K562 (cell line): ENCODE measurements around the gene PRICKLE4. TPM values are rescaled to one million over a fixed set of nuclear protein-coding genes. Genes with fewer than 3 reads are reported as not detected.

Experiments used
- ATAC-seq: fragments of 200-7000 bp; cut with Tn5 transposase; 3 replicates; pipeline ENCODE4 v1.9.1; 2020; ENCODE audit warnings: moderate library complexity
- BruUV-seq: library from RNA; stranded (reverse); fragments of 400-500 nt; replicated peaks from 2 replicates; lab custom pipeline; 2021; lab: Mats Ljungman, UMichigan
- CTCF ChIA-PET: fragments of 300-600 bp; formaldehyde crosslinking; extraction: SDS; loops from one replicate; lab custom pipeline; 2021; ENCODE audit warnings: low intra/inter-chr PET ratio; lab: Yijun Ruan, JAX
- POLR2A ChIA-PET: fragments of 300-600, 350-650 bp; sonication (Branson Sonifier 250); formaldehyde crosslinking; extraction: SDS; loops from one replicate; lab custom pipeline; 2021; ENCODE audit warnings: antibody characterized with exemption, inconsistent platforms; lab: Yijun Ruan, JAX
- DNase-seq, 4 experiments: peaks; one replicate each; pipeline versions ENCODE4 v3.0.0 to v3.0.0-alpha.2; 2011 to 2018; ENCODE audit warnings: low spot score in 3 of 4, mixed read lengths in 3 of 4; ENCODE audit errors: extremely low read depth in 1 of 4
- FAIRE-seq: peaks from 2 replicates; lab custom pipeline; 2011; peaks lifted over from hg19 to GRCh38; lab: Jason Lieb, UNC
- H2AFZ ChIP-seq: 2 replicates; pipeline ENCODE4 v1.6.0; 2011; ENCODE audit warnings: low read depth, low read length, control low read depth, inconsistent platforms
- H3K27ac ChIP-seq: fragments of 200-600 bp; 3 replicates; pipeline ENCODE4 v1.8.0; 2011; ENCODE audit warnings: low read depth, mild to moderate bottlenecking, control low read depth, inconsistent platforms, low read length, moderate library complexity, mixed read lengths; ENCODE audit errors: extremely low read depth
- H3K27me3 ChIP-seq, 2 experiments: fragments of 300-600 bp in 1 of 2; 2 replicates in 1 of 2; 3 replicates in 1 of 2; pipeline versions ENCODE4 v1.6.0 to v1.8.0; 2011; ENCODE audit warnings: inconsistent platforms in 2 of 2, low read length in 2 of 2, mild to moderate bottlenecking in 1 of 2, mixed read lengths in 1 of 2, moderate library complexity in 1 of 2; ENCODE audit not compliant: control insufficient read depth in 2 of 2, insufficient read depth in 2 of 2
- H3K36me3 ChIP-seq: fragments of 300-600 bp; 3 replicates; pipeline ENCODE4 v1.8.0; 2011; ENCODE audit warnings: mild to moderate bottlenecking, low read length, inconsistent platforms; ENCODE audit not compliant: control insufficient read depth, insufficient read depth
- H3K4me1 ChIP-seq, 2 experiments: fragments of 200-600 bp in 1 of 2; replicated peaks in 1 of 2; 2 replicates in 1 of 2; 3 replicates in 1 of 2; pipeline versions ENCODE4 v1.5.1 to v1.8.0; 2011; ENCODE audit warnings: inconsistent platforms in 2 of 2, low read length in 2 of 2, mild to moderate bottlenecking in 1 of 2, mixed read lengths in 1 of 2, moderate library complexity in 1 of 2; ENCODE audit not compliant: control insufficient read depth in 2 of 2, insufficient read depth in 2 of 2
- H3K4me2 ChIP-seq: 2 replicates; pipeline ENCODE4 v1.6.1; 2011; ENCODE audit warnings: low read length, control low read depth, inconsistent platforms, mixed read lengths; ENCODE audit not compliant: insufficient read depth
- H3K4me3 ChIP-seq: fragments of 200-600 bp; sonication (generic), shearing (Covaris generic); 2 replicates; pipeline ENCODE4 v1.5.1; 2016; ENCODE audit warnings: control low read depth, inconsistent platforms
- H3K79me2 ChIP-seq: fragments of 200-600 bp; 3 replicates; pipeline ENCODE4 v1.8.0; 2011; ENCODE audit warnings: low read length, inconsistent platforms; ENCODE audit not compliant: control insufficient read depth, insufficient read depth
- H3K9ac ChIP-seq, 2 experiments: 2 replicates each; pipeline versions ENCODE4 v1.6.0 to v1.6.1; 2011; ENCODE audit warnings: low read depth in 2 of 2, low read length in 2 of 2, control low read depth in 1 of 2, inconsistent platforms in 1 of 2, mild to moderate bottlenecking in 1 of 2, mixed read lengths in 1 of 2; ENCODE audit not compliant: insufficient read depth in 1 of 2
- H3K9me1 ChIP-seq: one replicate; pipeline ENCODE4 v1.6.0; 2011; ENCODE audit warnings: inconsistent platforms, mild to moderate bottlenecking, low read length, moderate library complexity; ENCODE audit not compliant: control insufficient read depth, insufficient read depth
- H3K9me3 ChIP-seq: replicated peaks from 2 replicates; pipeline ENCODE4 v1.5.1; 2011; ENCODE audit warnings: low read depth, low read length, inconsistent platforms; ENCODE audit not compliant: control insufficient read depth, insufficient read depth
- H4K20me1 ChIP-seq: replicated peaks from 2 replicates; pipeline ENCODE4 v1.6.1; 2011; ENCODE audit warnings: low read length, inconsistent platforms, mixed read lengths; ENCODE audit not compliant: control insufficient read depth, insufficient read depth
- MYNN ChIP-seq, 2 experiments: sonication (generic); formaldehyde crosslinking in 1 of 2; IDR thresholded peaks; 2 replicates each; pipeline versions ENCODE4 v1.5.0 to v1.6.1; 2016 to 2020; ENCODE audit warnings: antibody characterized with exemption in 1 of 2, missing genetic modification reagents in 1 of 2
- NFATC3 ChIP-seq: fragments of 450-650 bp; IDR thresholded peaks from 2 replicates; pipeline ENCODE4 v1.6.1; 2017; ENCODE audit warnings: mild to moderate bottlenecking
- NFE2L1 ChIP-seq: fragments of 450-650 bp; IDR thresholded peaks from 2 replicates; pipeline ENCODE4 v1.6.1; 2016; ENCODE audit warnings: missing genetic modification characterization, low read depth, mild to moderate bottlenecking, missing compliant biosample characterization, moderate library complexity, borderline replicate concordance
- PML ChIP-seq: IDR thresholded peaks from 2 replicates; pipeline ENCODE4 v1.6.1; 2012; ENCODE audit warnings: low read length, inconsistent platforms
- POLR2A ChIP-seq: fragments of 450-650 bp; conservative IDR thresholded peaks from 2 replicates; pipeline ENCODE4 v1.6.1; 2016
- POLR2AphosphoS5 ChIP-seq: IDR thresholded peaks from 2 replicates; pipeline ENCODE4 v1.6.1; 2011; ENCODE audit warnings: mild to moderate bottlenecking, low read depth, low read length, moderate library complexity; ENCODE audit not compliant: control insufficient read depth, insufficient read depth
- SRSF9 ChIP-seq: fragments of 200-400 bp; formaldehyde crosslinking; IDR thresholded peaks from 2 replicates; pipeline ENCODE4 v1.6.1; 2017; ENCODE audit warnings: low read depth, low read length, borderline replicate concordance
- whole genome bisulfite sequencing: fragments of 100-300 bp; shearing (Covaris generic); methylation state at CpG from one replicate; pipeline ENCODE4 v1.1.6; 2016; ENCODE audit warnings: low coverage, mixed read lengths; ENCODE audit not compliant: insufficient coverage; ENCODE audit errors: missing lambda C conversion rate; 5-methylcytosine and 5-hydroxymethylcytosine counted together
- in situ Hi-C: fragments of 300-500 bp; cut with MboI; formaldehyde crosslinking; loops from 4 replicates; pipeline ENCODE4 v1.15.0; 2018; ENCODE audit warnings: inconsistent platforms, mixed read lengths
- intact Hi-C: fragments of 100-400 bp; cut with micrococcal nuclease; formaldehyde crosslinking; loops from 2 replicates; pipeline ENCODE4 v1.14.2; 2022
- polyA plus RNA-seq, 8 experiments: library from polyadenylated mRNA; depleted of rRNA in 4 of 8; stranded (reverse) in 5 of 8; unstranded in 3 of 8; fragments of >200 nt; fragmentation: Nextera tagmentation in 2 of 8; fragmentation: Illumina TruSeq in 1 of 8; extraction: Ambion mirVana in 2 of 8; extraction: Trizol in 1 of 8; gene quantifications; 2 replicates each; pipeline versions ENCODE4 v1.2.1 to v1.2.3, GENCODE V29; 2011 to 2014; ENCODE audit warnings: inconsistent platforms in 1 of 8, missing spikeins in 1 of 8
- total RNA-seq, 7 experiments: library from RNA; depleted of rRNA in 6 of 7; stranded (reverse); fragments of >200 nt in 6 of 7; fragmentation: Illumina TruSeq in 2 of 7; extraction: Trizol in 2 of 7; gene quantifications; 2 replicates each; pipeline versions ENCODE4 v1.2.1 to v1.2.3, GENCODE V29; 2011 to 2021; ENCODE audit warnings: low replicate concordance in 1 of 7

Gene PRICKLE4
- total and polyA plus RNA-seq, 9 of the 15 experiments (the other 6 are each of a cell fraction or from before 2014, with no cell fraction given): 0.20 to 0.32 (median 0.27) TPM; not detected in 6

- peaks cover 37% of the 10 kb centered on the region for H3K79me2 ChIP-seq
- ChIA-PET POLR2A (interaction anchor here (0.5 to 7.1 kb wide), 5 partner anchors 8 to 312 kb away, joined by 3 to 37 read pairs (median 4); no protein-coding TSS in a partner anchor), CTCF (no interaction called here)
- intact Hi-C loops (no loop called here), in situ Hi-C loops (no loop called here)
- peaks cover 7 to 12% of the 10 kb centered on the region in 2 experiments; a peak in 4 of 5 replicates for H3K4me1 ChIP-seq
- H3K9ac ChIP-seq: no peak overlapping the region
- H4K20me1 ChIP-seq: peaks cover 5% of the 10 kb centered on the region; the same call in 1 of the 2 replicates
- FAIRE-seq (no peak), ATAC-seq (no peak), DNase-seq (no peak)
- no peak overlapping the region for H2AFZ ChIP-seq
- H3K4me2 ChIP-seq: no peak overlapping the region
- peaks cover 56% of the 10 kb centered on the region for H3K36me3 ChIP-seq
- no peaks in the 10 kb centered on the region for H3K9me3 ChIP-seq
- 93% methylated on average over 4 of the region's 4 CpGs for WGBS
- no peak overlapping the region for H3K27ac ChIP-seq
- no peaks in the 10 kb centered on the region for H3K27me3 ChIP-seq
- no peaks in the 10 kb centered on the region for H3K9me1 ChIP-seq
- no peak overlapping the region for H3K4me3 ChIP-seq
- TF ChIP-seq SRSF9 (no peak), POLR2A (peak; percentile 46), PML (peak; percentile 30; the same call in 1 of the 2 replicates), NFE2L1 (tag) (no peak), MYNN (IDR thresholded peaks at IDR 0.05) (0 out of 2 replicates have a peak, but pooled peaks have one; percentile 15), MYNN (CRISPR knock-in tag; IDR thresholded peaks at IDR 0.05) (no peak), NFATC3 (no peak), POLR2AphosphoS5 (peak; percentile 34; the same call in 1 of the 2 replicates)
- BruUV-seq: no TSS peak
Measured at GRCh38 chr6:41791984-41792383, 11.4 kb downstream of the PRICKLE4 start.
